Esophagus (tissue), 2 donors: Measurements from ENCODE around the gene NOP53. TPM values are rescaled to one million over a fixed set of nuclear protein-coding genes. Genes with fewer than 3 reads are reported as not detected.
"Not testable (repeated sequence)": the region's sequence is repeated elsewhere in the genome, so short reads cannot be mapped to it uniquely, and the experiment has no call there.

Experiments
- H3K27ac ChIP-seq, 2 donors: one replicate each; pipeline ENCODE4 v1.5.1; 2013; ENCODE audit warnings: low read depth in 2 of 2, mild to moderate bottlenecking in 2 of 2, inconsistent platforms in 1 of 2, low read length in 1 of 2, moderate library complexity in 1 of 2
- H3K27me3 ChIP-seq, 2 donors: one replicate each; pipeline ENCODE4 v1.6.1; 2013; ENCODE audit warnings: low read length in 2 of 2, control low read depth in 1 of 2, mild to moderate bottlenecking in 1 of 2; ENCODE audit not compliant: insufficient read depth in 2 of 2, control insufficient read depth in 1 of 2
- H3K36me3 ChIP-seq, 2 donors: one replicate each; pipeline ENCODE4 v1.6.1; 2013; ENCODE audit warnings: low read length in 1 of 2; ENCODE audit not compliant: control insufficient read depth in 2 of 2, insufficient read depth in 2 of 2
- H3K4me1 ChIP-seq, 2 donors: one replicate each; pipeline ENCODE4 v1.6.1; 2013; ENCODE audit warnings: low read length in 1 of 2; ENCODE audit not compliant: control insufficient read depth in 2 of 2, insufficient read depth in 2 of 2
- H3K4me3 ChIP-seq, 2 donors: one replicate each; pipeline ENCODE4 v1.5.1; 2013; ENCODE audit warnings: low read length in 2 of 2, mild to moderate bottlenecking in 2 of 2, low read depth in 1 of 2, moderate library complexity in 1 of 2
- H3K9me3 ChIP-seq, 2 donors: one replicate each; pipeline ENCODE4 v1.6.1; 2013; ENCODE audit warnings: mild to moderate bottlenecking in 2 of 2, low read depth in 1 of 2, low read length in 1 of 2, moderate library complexity in 1 of 2; ENCODE audit not compliant: control insufficient read depth in 2 of 2, insufficient read depth in 1 of 2
- WGBS, 2 donors: extraction: QIAGEN DNeasy Blood & Tissue Kit; methylation state at CpG; one replicate each; pipeline ENCODE4 v1.1.7; 2013; 5-methylcytosine and 5-hydroxymethylcytosine counted together
- polyA plus RNA-seq, 2 donors: library from polyadenylated mRNA; stranded (reverse); fragments of 200-250 nt; gene quantifications; one replicate each; pipeline ENCODE4 v1.2.3, GENCODE V29; 2013
- donor health status: healthy with polysubstance abuse.
- donor health status: Bipolar disorder and iron deficiency.

NOP53 gene
- polyA plus RNA-seq, 2 donors, result 245 to 253 TPM

DNA sequence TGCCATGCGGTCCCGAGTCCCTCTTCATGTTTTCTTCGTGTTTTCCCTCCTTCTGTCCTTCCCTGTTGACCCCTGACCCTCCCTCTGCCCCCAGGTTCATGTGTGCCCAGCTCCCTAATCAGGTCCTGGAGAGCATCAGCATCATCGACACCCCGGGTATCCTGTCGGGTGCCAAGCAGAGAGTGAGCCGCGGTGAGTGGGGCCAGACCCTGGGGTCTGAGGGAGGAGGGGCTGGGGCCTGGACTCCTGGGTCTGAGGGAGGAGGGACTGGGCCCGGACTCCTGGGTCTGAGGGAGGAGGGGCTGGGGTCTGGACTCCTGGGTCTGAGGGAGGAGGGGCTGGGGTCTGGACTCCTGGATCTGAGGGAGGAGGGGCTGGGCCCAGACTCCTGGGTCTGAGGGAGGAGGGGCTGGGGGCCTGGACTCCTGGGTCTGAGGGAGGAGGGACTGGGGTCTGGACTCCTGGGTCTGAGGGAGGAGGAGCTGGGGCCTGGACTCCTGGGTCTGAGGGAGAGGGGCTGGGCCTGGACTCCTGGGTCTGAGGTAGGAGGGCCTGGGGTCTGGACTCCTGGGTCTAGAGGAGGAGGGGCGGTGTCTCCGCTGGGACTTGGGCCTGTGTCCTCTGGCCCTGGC lies 26.8 kb upstream of the NOP53 start:
- H3K27ac ChIP-seq, result peak overlapping the region; percentile 92 to 94
- peaks cover 0 to 15% of the 10 kb centered on the region in 2 donors for H3K36me3 ChIP-seq
- WGBS, 2 donors, result 35 to 60% methylated on average over 11 of the region's 11 CpGs
- H3K27me3 ChIP-seq, H3K4me3 ChIP-seq, H3K9me3 ChIP-seq: not testable (repeated sequence)
- H3K4me1 ChIP-seq, result peaks cover 10 to 24% of the 10 kb centered on the region in 2 donors

DNA sequence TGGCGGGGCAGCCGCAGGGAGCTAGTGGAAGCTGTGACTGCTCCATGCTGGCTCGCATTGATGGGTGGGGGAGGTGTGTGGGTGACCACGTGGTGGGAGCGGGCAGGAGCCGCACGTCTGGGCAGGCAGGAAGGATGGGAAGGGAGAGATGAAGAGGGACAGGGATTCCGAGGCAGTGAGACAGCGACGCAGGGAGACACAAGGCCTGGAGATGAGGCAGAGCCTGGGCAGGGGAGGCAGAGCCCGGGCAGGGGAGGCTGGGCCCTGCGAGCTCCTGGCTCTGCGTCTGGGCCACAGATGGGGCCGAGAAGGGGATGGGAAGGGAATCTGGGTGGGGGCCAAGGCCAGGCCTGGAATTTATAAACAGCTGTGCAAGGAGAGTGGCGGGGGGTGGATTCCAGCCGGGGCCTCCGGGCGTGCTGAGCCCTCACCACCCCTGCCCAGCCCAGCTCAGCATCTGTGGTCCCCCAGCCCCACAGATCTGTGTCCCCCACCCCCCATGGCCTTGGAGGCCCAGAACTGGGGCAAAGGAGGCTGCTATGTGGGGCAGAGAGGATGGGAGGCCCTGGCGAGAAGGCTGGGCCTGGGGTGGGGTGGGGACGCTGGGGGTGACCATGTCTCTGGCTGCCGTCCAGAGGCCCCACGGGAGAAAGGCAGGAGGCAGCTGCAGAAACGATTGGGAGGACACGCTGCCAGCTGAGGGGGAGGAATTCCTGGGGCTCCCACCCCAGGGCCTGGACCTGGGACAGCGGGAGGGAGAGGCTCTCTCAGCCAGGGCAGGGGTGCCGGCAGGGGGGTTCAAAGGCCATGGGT lies 26.1 kb upstream of the NOP53 start:
- peaks cover 0 to 15% of the 10 kb centered on the region in 2 donors for H3K36me3 ChIP-seq
- H3K4me1 ChIP-seq, result peaks cover 10 to 24% of the 10 kb centered on the region in 2 donors
- peak overlapping the region; percentile 92 to 94 for H3K27ac ChIP-seq
- 16 to 19% methylated on average over 23 to 26 of the region's 26 CpGs for WGBS, 2 donors
- no peaks in the 10 kb centered on the region for H3K27me3 ChIP-seq
- H3K9me3 ChIP-seq, result no peaks in the 10 kb centered on the region
- no peak overlapping the region for H3K4me3 ChIP-seq

DNA sequence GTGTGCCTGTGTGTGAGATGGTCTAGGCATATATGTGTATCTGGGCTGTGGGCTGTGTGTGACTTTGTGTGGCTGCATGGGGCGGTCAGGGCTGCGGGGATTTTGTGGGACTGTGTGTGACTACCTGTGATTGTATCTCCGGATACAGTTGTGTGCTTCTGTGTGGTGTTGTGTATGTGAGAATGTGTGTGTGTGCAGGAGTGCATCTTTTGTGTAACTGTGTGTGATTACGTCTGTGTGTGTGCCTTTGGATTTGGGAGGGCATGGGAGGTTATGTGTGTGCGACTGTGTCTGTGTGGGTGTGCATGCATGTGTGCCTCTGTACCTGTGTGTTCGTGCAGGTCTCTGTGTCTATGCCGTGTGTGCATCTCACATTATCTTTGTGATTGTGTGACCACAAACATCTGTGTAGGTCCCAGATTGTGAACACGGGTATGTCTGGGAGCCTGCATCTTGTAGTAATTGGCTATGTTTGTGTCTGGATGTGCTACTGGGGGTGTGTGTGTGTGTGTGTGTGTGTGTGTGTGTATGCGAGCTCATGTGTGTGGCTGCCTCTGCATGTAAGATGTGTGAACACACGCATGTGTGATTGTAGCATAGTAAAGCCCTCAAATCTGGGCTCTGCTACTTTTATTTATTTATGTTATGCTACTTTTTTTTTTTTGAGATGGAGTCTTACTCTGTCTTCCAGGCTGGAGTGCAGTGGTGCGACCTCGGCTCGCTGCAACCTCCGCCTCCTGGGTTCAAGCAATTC lies 24.5 kb upstream of the NOP53 start:
- 74 to 77% methylated on average over 14 of the region's 14 CpGs for whole genome bisulfite sequencing, 2 donors
- Histone ChIP-seq H3K4me1 (peaks cover 10 to 30% of the 10 kb centered on the region in 2 donors), H3K27me3 (no peaks in the 10 kb centered on the region), H3K4me3 (no peak overlapping the region), H3K9me3 (no peaks in the 10 kb centered on the region), H3K36me3 (peaks cover 0 to 16% of the 10 kb centered on the region in 2 donors), H3K27ac (peak overlapping the region; percentile 4 to 40)

DNA sequence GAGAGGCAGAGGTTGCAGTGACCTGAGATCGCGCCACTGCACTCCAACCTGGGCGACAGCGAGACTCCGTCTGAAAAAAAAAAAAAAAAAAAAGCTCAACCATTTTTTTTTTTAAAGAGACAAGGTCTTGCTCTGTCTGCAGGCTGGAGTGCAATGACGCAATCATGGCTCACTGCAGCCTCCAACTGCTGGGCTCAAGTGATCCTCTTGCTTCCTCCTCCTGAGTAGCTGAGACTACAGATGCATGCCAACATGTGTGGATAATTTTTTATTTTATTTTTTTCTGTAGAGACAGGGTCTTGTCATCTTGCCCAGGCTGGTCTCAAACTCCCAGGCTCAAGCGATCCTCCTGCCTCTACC lies 21.8 kb upstream of the NOP53 start:
- Histone ChIP-seq H3K36me3 (peaks cover 0 to 10% of the 10 kb centered on the region in 2 donors), H3K27ac (peak overlapping the region; percentile 69 to 90), H3K27me3 (no peaks in the 10 kb centered on the region), H3K9me3 (no peaks in the 10 kb centered on the region), H3K4me3 (no peak overlapping the region), H3K4me1 (peaks cover 12 to 23% of the 10 kb centered on the region in 2 donors)
- WGBS, 2 donors, result 12 to 19% methylated on average over 7 of the region's 7 CpGs

DNA sequence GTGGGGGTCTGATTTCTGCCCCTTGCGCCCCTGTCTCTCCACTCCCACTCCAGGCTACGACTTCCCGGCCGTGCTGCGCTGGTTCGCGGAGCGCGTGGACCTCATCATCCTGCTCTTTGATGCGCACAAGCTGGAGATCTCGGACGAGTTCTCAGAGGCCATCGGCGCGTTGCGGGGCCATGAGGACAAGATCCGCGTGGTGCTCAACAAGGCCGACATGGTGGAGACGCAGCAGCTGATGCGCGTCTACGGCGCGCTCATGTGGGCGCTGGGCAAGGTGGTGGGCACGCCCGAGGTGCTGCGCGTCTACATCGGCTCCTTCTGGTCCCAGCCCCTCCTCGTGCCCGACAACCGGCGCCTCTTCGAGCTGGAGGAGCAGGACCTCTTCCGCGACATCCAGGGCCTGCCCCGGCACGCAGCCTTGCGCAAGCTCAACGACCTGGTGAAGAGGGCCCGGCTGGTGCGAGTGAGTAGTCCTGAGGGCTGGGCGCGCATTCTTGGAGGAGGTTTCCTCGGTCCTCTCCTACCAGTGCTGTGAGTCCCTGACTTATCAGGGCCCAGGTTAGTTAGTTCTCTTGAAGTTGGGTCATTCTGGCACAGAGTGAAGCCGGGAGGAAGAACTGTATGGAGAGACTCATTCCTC lies 19.5 kb upstream of the NOP53 start:
- 68 to 81% methylated on average over 48 of the region's 48 CpGs for WGBS, 2 donors
- H3K4me3 ChIP-seq, result no peak overlapping the region
- peaks cover 7 to 24% of the 10 kb centered on the region in 2 donors for H3K4me1 ChIP-seq

DNA sequence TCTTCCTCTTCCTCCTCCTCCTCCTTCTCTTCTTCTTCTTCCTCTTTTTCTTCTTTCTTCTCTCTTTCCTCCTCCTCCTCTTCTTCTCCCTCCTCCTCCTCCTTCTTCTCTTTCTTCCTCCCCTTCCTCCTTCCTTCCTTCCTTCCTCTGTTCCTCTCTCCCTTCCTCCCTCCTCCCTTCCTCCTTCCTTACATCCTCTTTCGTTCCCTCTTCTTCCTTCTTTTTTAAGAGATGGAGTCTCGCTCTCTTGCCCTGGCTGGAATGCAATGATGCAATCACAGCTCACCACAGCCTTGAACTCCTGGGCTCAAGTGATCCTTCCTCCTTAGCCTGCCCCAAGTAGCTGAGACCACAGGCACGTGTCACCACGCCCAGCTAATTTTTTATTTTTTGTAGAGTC lies 18.9 kb upstream of the NOP53 start:
- no peaks in the 10 kb centered on the region for H3K27me3 ChIP-seq
- H3K4me3 ChIP-seq, result no peak overlapping the region
- peaks cover 0 to 10% of the 10 kb centered on the region in 2 donors for H3K36me3 ChIP-seq
- 57% methylated on average over 4 of the region's 4 CpGs for WGBS, 2 donors
- peaks cover 7 to 23% of the 10 kb centered on the region in 2 donors for H3K4me1 ChIP-seq
- H3K27ac ChIP-seq, result peak overlapping the region; percentile 66 to 92
- H3K9me3 ChIP-seq, result no peaks in the 10 kb centered on the region

More for the DNA sequence above, 19.5 kb upstream of the NOP53 start:
- Histone ChIP-seq H3K36me3 (peaks cover 0 to 10% of the 10 kb centered on the region in 2 donors), H3K9me3 (no peaks in the 10 kb centered on the region), H3K27me3 (no peaks in the 10 kb centered on the region), H3K27ac (peak overlapping the region; percentile 66 to 92)

DNA sequence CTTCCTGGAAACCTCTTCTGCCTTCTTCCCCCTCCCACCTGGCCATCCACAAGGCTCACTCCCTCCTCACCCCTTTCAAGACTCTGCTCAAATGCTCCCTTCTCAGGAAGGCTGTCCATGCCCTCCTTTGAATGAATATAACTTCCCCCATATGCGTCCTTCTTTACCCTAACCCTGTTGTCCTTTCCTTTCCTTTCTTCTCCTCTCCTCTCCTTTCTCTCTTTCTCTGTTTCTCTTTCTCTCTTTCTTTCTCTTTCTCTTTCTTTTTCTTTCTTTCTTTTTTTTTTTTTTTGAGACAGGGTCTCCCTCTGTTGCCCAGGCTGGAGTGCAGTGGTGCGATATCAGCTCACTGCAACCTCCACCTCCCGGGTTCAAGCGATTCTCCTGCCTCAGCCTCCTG lies 17.1 kb upstream of the NOP53 start:
- peak overlapping the region; percentile 36 to 74 for H3K27ac ChIP-seq
- 85 to 90% methylated on average over 4 of the region's 4 CpGs for WGBS, 2 donors
- H3K4me3 ChIP-seq, H3K9me3 ChIP-seq, H3K27me3 ChIP-seq: not testable (repeated sequence)
- H3K36me3 ChIP-seq, result peaks cover 0 to 12% of the 10 kb centered on the region in 2 donors
- peaks cover 5 to 15% of the 10 kb centered on the region in 2 donors for H3K4me1 ChIP-seq

DNA sequence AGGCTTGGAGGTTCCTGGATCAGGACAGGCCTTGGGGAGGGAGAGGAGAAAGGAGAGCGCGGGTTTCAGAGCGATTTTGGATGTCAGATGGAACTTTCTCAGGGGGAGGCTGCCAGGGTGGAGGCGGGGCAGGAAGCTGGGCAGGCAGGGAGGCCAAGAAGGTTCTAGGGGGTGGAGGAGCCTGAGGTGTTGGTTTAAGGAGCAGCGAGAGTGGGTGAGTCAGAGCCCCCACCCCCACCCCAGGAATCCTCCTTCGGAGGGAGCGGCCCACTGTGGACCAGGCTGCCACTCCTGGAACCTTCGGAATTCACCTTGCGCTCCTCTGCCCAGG lies 15.9 kb upstream of the NOP53 start:
- Histone ChIP-seq H3K4me1 (peaks cover 5 to 15% of the 10 kb centered on the region in 2 donors), H3K4me3 (peak overlapping the region in 1 of 2 donors; percentile 29)

More for the DNA sequence above, 15.9 kb upstream of the NOP53 start:
- H3K9me3 ChIP-seq, result no peaks in the 10 kb centered on the region
- H3K27ac ChIP-seq, result peak overlapping the region; percentile 92 to 94
- WGBS, 2 donors, result 8% methylated on average over 8 to 9 of the region's 9 CpGs
- no peaks in the 10 kb centered on the region for H3K27me3 ChIP-seq
- H3K36me3 ChIP-seq, result peaks cover 0 to 13% of the 10 kb centered on the region in 2 donors
